Colonic mucosa (tissue), 4 donors: ENCODE results near the gene AMIGO1. TPM values are rescaled to one million over a fixed set of nuclear protein-coding genes. Genes with fewer than 3 reads are reported as not detected.

Experiments
- DNase-seq: peaks from one replicate; pipeline ENCODE4 v3.0.0-alpha.2; 2020
- H3K27ac ChIP-seq: fragments of 200-600 bp; one replicate; pipeline ENCODE4 v1.8.0; 2021
- H3K27me3 ChIP-seq: fragments of 200-600 bp; one replicate; pipeline ENCODE4 v1.8.0; 2021
- H3K36me3 ChIP-seq: fragments of 200-600 bp; one replicate; pipeline ENCODE4 v1.8.0; 2021
- H3K4me1 ChIP-seq: fragments of 200-600 bp; one replicate; pipeline ENCODE4 v1.8.0; 2021; ENCODE audit warnings: mild to moderate bottlenecking
- H3K4me3 ChIP-seq: fragments of 200-600 bp; one replicate; pipeline ENCODE4 v1.8.0; 2021
- H3K9ac ChIP-seq, 2 donors: one replicate each; pipeline ENCODE4 v1.7.0; 2013; ENCODE audit warnings: control low read depth in 2 of 2, low read depth in 2 of 2, low read length in 2 of 2
- H3K9me3 ChIP-seq: fragments of 200-600 bp; one replicate; pipeline ENCODE4 v1.8.0; 2021
- CTCF ChIP-seq: fragments of 200-600 bp; IDR thresholded peaks from one replicate; pipeline ENCODE4 v1.8.0; 2022; ENCODE audit warnings: antibody characterized with exemption, mild to moderate bottlenecking
- intact Hi-C: fragments of 100-400 bp; cut with DNase I; formaldehyde crosslinking; loops from one replicate; pipeline ENCODE4 v1.14.1; 2022
- total RNA-seq, 2 donors: library from RNA; stranded (reverse); fragmentation: NEBNext Ultra II Directional in 1 of 2; extraction: Animal tissue kit (Norgen Biotek cat#: 25700) in 1 of 2; gene quantifications; one replicate each; pipeline ENCODE4 v1.2.1, GENCODE V29; 2021
- donor health status: healthy.
- donor health status: DM: no; HTN: no; CAD: no.
- donor health status: DM: no; HTN: no; CAD: no.

AMIGO1 gene
- total RNA-seq, 2 donors from 2014 or later = 2.5 to 3.9 TPM

- intact Hi-C loops = loop anchor here (10.0 kb wide), 1 partner anchor 437 kb away; the partner anchor contains the start of gene AHCYL1
- H3K9ac ChIP-seq = peak overlapping the region; percentile 82 to 92
- peak; percentile 52 for DNase-seq
- TF ChIP-seq CTCF = no peak
- H3K36me3 ChIP-seq = no peaks in the 10 kb centered on the region
- peak overlapping the region; percentile 75 for H3K4me3 ChIP-seq
- peaks cover 7% of the 10 kb centered on the region for H3K4me1 ChIP-seq
- H3K27ac ChIP-seq = peak overlapping the region; percentile 93
- H3K9me3 ChIP-seq = no peaks in the 10 kb centered on the region
- H3K27me3 ChIP-seq = no peaks in the 10 kb centered on the region
These were observed 38.2 kb upstream of the AMIGO1 start for GRCh38 chr1:109547463-109548320.

- Histone ChIP-seq H3K9ac (peak overlapping the region; percentile 33 to 92), H3K4me1 (peaks cover 7% of the 10 kb centered on the region), H3K4me3 (peak overlapping the region; percentile 75), H3K27me3 (no peaks in the 10 kb centered on the region), H3K36me3 (no peaks in the 10 kb centered on the region), H3K27ac (peak overlapping the region; percentile 38), H3K9me3 (no peaks in the 10 kb centered on the region)
- TF ChIP-seq CTCF = peak; percentile 75
- intact Hi-C loops = loop anchor here (10.0 kb wide), 1 partner anchor 438 kb away; the partner anchor contains the start of gene AHCYL1
- peak; percentile 97 for DNase-seq
These were observed 37.0 kb upstream of the AMIGO1 start for GRCh38 chr1:109546311-109547109.

GRCh38 chr1:109543988-109544735 lies 34.6 kb upstream of the AMIGO1 start:
- DNase-seq = no peak
- H3K9ac ChIP-seq = no peak overlapping the region
- no peak overlapping the region for H3K4me3 ChIP-seq
- no peaks in the 10 kb centered on the region for H3K27me3 ChIP-seq
- H3K36me3 ChIP-seq = no peaks in the 10 kb centered on the region
- TF ChIP-seq CTCF = no peak
- H3K27ac ChIP-seq = no peak overlapping the region
- no peaks in the 10 kb centered on the region for H3K9me3 ChIP-seq
- no peaks in the 10 kb centered on the region for H3K4me1 ChIP-seq
- intact Hi-C loops = loop anchor here (5.0 to 10.0 kb wide), 3 partner anchors 93 to 441 kb away; partner anchors contain the start of gene AHCYL1

GRCh38 chr1:109543283-109543987 lies 33.9 kb upstream of the AMIGO1 start:
- H3K27me3 ChIP-seq = no peaks in the 10 kb centered on the region
- no peaks in the 10 kb centered on the region for H3K36me3 ChIP-seq
- no peak overlapping the region for H3K9ac ChIP-seq
- no peaks in the 10 kb centered on the region for H3K4me1 ChIP-seq
- no peak for DNase-seq
- H3K9me3 ChIP-seq = no peaks in the 10 kb centered on the region
- H3K27ac ChIP-seq = no peak overlapping the region
- intact Hi-C loops = loop anchor here (5.0 to 10.0 kb wide), 3 partner anchors 94 to 441 kb away; partner anchors contain the start of gene AHCYL1
- no peak for TF ChIP-seq CTCF
- no peak overlapping the region for H3K4me3 ChIP-seq
